Measurements from ENCODE around the gene PCED1A.
"Not testable (repeated sequence)": the region's sequence is repeated elsewhere in the genome, so short reads cannot be mapped to it uniquely, and the experiment has no call there.

PCED1A gene

DNA sequence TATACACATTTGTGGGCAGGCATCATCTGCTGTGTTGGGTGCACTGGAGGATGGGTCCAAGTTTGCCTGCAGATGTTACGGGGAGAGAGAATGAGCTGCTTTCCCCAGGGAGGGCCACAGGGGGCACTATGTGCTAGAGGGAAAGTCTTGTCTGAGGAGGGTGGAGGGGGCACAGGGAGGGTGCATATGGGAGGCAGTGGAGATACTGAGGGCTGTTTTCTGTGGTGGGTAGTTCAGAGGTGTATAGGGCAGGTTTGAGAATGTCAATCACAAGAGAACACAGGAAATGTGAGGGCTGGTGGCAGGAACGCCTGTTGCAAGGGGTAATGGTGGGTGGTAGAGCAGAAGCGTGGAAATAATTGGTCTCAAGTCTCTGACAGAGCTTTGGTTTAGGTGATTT lies 25.2 kb upstream of the PCED1A start:
- DNase-seq (ENCODE audit: low spot score), result no peak

DNA sequence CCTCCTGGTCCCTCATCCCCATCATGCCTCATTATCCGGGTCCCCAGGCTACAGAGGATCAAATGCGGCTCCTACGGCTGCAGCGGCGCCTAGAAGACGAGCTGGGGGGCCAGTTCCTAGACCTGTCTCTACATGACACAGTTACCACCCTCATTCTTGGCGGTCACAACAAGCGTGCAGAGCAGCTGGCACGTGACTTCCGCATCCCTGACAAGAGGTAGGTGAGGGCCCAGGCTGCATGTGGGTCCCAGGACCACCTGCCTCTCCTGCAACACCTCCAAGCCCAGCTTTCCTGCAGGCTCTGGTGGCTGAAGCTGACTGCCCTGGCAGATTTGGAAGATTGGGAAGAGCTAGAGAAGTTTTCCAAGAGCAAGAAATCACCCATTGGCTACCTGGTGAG lies 24.6 kb upstream of the PCED1A start:
- DNase-seq (ENCODE audit: low spot score), result no peak

DNA sequence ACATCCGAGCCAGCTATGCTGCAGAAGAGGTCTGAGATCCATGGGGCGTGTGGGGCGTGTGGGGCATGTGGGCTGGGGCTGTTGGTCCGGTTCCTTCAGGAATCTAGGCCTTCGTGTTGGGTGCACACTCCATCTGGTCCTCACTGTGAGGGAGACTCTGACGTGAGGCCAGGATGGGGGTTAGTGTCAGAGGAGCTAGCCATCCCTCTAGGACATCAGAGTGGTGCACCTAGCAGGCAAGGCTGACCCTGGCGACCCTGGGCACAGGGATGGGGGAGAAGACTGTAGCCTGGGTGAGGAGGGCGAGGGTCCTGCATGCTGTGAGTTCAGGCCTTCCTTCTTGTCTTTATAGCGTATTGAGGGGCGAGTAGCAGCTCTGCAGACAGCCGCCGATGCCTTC lies 24.2 kb upstream of the PCED1A start:
- DNase-seq (ENCODE audit: low spot score), result no peak

DNA sequence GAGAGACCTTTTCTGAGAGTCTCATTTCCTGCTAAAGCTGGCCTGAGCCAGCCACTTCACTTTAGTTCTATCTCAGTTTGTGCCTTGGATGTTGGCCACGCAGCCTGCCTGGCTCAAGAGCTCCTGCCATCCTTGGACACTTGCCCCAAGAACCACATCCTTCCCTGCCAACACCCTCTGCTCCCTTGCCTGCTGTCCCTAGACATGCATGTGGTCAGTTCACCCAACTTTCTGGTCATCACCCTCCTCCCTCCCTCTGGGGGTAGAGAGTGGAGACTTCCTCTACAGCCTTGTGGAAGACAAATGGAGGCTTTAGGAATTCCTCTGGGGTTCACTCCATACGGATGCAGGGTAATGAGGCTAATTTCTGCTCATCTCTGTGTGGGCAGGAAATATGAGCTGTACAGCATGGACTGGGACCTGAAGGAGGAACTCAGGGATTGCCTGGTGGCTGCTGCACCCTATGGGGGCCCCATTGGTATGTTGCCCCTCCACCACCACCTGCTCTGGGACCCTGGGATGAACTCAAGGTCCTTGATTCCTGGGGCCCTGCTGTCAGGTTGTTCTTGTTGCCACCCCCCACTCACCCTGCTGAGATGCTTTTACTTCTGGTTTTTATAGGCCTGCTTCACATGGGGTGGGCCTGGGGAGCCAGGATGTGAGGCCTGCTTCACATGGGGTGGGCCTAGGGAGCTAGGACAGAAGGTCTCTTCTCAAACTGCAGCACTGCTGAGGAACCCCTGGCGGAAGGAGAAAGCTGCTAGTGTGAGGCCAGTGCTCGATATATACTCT lies 19.1 kb upstream of the PCED1A start:
- no peak for DNase-seq (ENCODE audit: low spot score)

DNA sequence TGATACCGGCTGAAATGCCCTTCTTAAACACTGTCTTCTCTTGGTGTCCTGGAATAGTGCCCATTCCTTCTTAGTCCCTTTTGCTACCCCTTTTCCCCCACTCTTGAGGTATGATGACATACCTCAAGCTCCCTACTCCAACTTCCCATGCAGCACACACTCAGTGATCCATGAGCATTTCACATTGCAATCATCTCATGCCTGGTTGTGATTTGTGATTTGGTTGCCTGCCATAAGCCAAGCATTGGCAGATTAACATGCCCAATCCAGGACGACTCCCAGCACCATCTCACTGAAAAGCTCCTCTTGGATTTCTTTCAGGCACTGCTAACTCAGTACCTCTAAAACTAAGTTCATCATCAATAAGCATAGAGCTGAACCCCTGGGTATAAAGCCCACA lies 18.1 kb upstream of the PCED1A start:
- no peak for DNase-seq (ENCODE audit: low spot score)

DNA sequence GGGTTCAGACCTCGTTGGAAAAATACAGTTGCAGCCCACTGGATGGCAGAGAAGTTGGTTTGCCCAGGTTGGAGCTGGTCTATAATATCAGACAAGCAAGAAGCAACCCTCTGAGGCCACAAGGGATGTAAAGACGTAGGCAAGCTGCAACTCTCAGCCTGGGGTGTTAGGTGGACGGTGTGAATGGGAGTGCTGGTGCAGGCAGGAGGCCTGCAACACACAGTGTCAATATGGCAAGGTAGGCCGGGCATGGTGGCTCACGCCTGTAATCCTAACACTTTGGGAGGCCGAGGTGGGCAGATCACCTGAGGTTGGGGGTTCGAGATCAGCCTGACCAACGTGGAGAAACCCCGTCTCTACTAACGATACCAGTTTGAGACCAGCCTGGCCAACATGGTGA lies 10.6 kb upstream of the PCED1A start:
- DNase-seq (ENCODE audit: low spot score), result no peak

DNA sequence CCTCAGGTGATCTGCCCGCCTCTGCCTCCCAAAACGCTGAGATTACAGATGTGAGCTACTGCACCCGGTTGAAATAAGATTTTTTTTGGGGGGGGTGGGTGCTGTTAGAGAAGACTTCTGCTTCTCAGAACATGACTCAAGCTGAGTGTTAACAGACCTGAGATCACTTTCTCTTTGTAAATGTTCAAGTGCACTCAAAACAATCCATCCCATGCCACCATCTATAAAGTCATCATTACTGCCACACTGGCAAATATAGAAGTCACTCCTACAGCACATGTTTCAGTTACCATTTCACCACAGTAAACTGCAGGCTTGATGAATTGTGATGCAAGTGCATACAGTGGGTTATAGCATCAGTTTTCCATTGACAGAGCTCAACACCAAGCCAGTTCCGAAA lies 9.1 kb upstream of the PCED1A start:
- no peak for DNase-seq (ENCODE audit: low spot score)

DNA sequence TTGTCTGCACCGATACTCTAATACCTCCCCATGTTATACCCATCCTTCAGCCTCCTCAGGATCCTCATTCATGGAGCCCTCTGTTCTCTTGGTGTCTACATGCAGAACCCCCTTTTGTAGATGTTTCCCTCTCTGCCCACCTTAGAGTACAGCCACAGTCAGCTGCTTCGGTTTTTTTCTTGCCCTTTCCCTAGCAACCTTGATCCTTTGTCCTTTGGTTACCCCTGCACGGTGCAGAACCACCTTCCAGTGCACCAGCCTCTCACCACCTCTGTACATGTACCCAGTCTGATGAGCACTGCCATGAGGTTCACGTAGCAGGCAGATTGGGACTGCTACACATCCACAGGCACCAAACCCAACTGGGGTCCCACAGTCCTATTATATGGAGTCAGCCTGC lies 7.3 kb upstream of the PCED1A start:
- no peak for DNase-seq (ENCODE audit: low spot score)

DNA sequence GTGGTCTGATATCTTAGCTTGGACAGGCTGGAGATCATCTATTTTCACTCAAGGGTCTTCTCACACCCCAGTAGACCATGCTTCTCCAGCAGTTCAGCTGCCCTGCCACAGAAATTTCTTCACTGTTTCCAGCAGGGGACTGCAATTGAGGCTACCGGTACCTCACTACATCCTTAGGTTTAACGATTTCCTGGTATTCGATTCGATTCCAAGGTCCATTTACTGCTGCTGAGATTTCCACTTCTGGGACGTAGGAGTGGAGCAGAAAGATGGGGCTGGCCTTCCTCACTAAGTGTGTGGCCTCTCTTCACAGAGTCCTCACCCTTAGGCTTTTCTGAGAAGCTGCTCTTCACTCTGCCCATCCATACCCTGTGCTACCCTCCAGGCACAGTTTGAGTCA lies 6.2 kb upstream of the PCED1A start:
- no peak for DNase-seq (ENCODE audit: low spot score)

DNA sequence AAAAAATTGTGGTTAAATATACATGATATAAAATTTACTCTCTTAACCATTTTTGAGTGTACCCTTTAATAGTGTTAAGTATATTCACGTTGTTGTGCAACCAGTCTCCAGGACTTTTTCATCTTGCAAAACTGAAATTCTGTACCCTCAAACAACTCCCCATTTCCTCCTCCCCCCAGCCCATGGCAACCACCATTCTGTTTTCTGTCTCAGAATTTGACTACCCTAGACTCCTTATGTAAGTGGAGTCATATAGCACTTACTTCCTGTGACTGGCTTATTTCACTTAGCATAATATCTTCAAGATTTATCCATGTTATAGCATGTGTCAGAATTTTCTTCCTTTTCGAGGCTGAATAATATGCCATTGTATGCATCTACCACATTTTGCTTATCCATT lies 5.2 kb upstream of the PCED1A start:
- DNase-seq (ENCODE audit: low spot score), result no peak

DNA sequence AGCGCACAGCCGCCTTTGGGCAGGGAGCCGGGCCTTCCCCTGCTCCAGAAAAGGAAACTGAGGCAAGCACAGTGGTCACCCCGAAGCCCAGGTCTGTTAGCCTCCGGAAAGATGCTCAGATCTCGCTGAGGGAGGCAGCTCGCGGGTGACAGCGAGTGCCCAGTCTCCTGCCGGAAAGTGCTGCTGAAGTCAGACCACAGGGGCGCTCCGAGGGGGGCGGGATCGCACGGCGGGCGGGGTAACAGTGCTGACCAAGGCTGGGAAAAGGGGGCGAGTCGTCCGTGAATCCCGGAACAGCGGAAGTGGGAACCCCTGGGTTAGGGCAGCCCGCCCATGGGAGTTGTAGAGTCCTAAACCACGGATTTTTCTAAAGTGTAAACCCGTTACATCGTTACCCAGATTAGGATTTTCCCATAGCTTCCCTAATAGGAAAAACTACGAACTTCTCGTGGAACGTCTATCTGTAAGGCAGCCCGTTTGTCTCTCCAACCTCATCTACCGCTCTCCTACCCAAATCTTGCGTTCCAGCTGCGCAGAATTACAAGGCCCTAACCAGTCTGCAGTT lies 594 bp upstream of the PCED1A start:
- DNase-seq (ENCODE audit: low spot score), result peak; percentile 87

DNA sequence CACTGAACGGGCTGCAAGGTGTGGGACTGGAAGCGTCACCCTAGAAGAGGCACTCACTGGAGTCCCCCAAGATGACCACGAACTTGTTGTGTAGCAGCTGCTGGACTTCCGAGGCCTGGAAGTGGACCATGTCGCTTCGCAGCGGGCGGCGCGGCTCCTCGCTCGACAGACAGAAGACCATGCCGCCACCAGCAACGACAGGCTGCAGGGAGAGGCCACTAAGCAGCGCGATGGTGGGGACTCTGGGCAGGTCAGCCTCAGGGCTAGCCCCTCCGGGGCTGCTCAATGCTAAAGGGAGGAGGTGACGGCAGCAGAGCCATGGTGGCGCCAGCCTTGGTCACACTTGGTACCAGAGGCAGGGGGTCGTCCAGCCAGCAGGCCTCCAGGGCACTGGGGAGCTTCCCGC lies 720 bp downstream of the PCED1A start:
- DNase-seq (ENCODE audit: low spot score), result no peak

DNA sequence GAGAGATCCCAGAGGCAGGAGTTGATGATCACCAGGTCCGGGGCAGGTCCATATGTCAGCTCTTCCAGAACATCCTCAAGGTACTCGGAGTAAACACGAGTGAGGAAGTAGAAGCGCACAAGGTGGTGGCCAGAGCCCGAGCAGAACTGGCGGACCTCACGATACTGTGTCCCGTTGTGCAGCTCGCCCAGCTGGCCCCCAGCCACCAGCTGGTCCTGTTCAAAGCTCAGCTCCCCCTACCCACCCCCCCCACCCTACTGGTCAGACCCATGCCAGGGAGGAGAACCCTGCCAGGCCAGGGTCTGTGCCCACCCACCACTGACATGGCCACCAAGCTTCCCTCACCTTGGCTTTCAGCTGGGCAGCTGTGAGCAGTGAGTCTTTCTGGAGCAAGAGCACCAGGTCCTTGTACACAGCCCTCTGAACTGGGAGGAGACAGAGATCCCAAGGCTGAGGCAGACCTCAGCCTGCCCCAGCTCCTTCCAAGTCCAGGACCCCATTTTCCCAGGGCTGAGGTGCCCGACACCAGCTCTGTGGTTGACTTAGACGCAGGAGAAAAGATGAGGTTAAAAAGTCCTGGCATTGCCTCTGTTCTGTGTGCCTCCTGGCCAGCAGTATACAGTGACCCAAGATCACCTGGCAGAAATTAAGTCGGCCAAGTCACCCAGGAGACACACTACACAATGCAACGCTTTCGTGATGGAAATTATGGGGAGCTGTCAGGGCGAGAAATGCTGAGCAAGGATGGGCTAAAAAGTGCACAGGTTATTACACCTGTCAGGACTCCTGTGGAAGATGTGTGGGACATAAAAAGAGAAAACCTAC lies 1.4 kb downstream of the PCED1A start:
- no peak for DNase-seq (ENCODE audit: low spot score)

DNA sequence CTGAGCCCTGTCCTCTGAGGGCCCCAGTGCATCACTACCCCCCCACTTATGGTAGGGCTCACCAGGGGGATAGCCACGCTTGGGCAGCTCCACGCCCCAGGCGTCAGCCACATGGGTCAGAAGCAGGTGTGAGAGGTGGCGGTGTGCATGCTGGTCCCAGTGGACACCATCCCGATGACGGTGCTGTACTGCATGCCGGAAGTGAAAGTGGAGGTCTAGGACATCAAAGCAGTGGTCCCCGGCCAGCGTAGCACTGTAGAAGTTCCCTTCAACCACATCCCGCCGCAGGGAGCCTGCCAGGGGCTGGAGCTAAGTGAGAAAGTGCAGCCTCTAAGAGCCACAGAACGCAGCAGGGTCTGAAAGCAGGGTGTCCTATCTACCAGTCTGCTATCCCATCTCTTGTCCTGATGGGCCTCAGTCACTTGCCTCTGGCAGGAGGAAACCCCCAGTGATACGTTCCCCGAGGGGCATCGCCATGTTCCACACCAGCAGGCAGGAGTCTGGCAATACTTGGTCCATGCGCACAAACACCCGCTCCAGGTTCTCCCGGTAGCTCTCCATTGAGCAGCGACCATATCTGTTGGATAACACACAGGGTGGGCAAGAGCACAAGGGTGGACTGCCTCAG lies 2.2 kb downstream of the PCED1A start:
- no peak for DNase-seq (ENCODE audit: low spot score)

DNA sequence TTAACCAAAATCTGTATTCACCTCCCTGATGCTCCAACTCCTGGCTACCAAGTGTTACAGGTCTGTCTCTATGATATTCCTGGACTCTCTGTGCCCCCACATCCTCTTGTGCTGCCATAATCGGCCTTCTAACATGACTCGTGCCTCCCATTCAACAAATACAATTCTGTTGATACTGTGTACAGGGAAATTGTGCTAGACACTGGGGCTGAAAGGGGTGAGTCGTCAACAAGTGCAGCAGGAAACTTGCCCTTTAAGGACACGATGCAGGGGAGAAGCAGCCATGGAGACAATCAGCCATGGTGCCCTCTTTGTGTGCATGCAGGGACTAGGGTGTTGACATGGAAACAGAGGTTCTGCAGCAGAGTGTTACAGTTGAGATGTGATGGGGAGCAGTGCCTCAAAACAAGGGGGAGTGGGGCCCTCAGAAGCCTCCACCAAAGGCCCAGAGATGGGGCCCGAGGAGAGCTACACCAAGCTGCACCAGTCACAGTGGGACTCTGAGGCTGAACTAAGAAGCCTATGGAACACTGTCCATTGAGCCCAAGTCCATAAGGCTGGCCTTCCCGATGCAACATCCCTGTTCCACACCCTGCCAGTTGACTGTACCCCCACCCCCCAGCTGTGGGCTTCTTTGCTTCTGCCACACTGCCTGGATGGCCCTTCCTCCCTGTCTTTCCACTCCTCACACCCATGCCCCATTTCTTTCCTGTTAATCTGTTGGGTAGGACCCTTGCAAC lies 3.1 kb downstream of the PCED1A start:
- DNase-seq (ENCODE audit: low spot score), result no peak

DNA sequence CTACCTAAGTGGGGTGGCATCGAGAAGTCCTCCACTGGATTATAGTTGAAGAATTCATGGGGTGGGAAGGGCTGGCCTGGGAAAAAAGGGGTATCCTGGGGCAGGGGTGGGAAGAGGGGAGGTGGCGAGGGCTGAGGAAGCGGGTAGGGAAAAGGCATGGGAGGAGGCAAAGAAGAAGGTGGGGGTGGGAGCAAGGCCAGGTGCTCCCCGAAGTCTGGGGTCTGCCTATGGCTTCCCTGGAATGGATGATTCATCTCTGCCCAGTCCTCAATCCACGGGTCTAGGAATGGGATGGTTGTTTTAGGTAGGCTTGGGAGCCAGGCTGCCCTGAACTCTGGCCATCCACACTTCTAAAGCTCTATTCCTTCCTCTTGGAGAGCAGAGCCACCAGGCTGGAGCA lies 4.4 kb downstream of the PCED1A start:
- no peak for DNase-seq (ENCODE audit: low spot score)

DNA sequence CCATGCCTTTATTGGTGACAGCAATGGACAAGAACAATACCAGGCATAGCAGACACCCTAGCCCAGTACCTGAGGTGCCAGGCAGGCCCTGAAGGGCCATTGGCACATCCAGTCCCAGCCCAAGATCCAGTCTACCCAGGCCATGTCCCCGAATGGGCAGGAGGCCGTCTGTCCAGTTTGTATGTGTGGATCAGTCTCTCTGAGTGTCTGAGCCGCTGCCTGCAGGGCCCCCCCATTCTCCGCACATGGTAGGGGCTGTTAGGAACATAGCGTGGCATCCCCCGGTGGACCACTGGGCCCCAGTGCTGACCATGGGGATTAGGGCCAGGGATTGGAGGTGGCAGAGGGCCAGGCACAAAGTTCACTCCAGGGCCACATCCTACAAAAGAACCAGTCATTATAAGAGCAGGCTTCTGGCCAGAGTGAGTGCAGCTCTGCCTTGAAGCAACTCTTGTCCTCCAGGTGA lies 5.1 kb downstream of the PCED1A start:
- no peak for DNase-seq (ENCODE audit: low spot score)

DNA sequence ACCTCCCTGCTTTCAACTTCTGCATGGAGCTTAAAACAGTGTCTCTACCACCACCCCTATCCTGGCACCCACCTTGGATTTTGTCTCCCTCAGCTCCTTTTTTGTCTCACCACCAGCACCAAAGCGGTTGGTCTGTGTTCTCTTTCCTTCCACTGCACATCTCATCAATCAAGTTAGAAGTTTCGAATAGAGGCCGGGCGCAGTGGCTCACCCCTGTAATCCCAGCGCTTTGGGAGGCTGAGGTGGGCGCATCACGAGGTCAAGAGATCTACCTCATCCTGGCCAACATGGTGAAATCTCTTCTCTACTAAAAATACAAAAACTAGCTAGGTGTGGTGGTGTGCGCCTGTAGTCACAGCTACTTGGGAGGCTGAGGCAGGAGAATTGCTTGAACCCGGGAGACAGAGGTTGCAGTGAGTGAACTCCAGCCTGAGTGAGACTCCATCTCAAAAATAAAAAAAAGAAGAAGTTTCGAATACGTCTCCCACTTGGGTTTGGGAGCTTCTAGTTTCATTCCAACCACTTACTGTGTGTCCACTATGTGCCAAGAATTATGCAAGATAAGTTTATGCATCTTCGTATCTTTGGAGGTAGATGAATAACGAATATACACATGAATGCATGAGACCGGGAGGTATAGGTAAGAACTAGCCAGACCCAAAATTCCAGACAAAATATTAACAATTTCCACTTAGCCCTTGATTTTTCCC lies 5.9 kb downstream of the PCED1A start:
- no peak for DNase-seq (ENCODE audit: low spot score)

DNA sequence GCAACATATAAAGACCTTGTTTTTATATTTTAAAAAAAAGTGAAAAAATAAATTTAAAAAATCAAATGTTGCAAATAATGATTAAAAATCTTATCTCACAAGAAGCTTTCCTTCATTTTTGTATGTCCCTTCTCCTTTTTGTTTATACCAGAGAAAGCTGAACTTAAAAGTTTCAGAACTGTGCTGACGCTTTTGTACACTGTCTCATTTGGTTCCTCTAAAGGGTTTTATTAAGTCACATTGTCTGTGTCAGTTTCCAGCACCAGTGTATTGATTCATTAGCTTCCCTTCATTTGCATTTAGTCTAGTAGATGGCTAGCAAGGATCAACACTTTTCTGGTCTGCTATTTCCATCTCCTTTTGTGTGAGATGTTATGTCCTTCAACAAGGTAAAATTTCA lies 6.7 kb downstream of the PCED1A start:
- DNase-seq (ENCODE audit: low spot score), result no peak

DNA sequence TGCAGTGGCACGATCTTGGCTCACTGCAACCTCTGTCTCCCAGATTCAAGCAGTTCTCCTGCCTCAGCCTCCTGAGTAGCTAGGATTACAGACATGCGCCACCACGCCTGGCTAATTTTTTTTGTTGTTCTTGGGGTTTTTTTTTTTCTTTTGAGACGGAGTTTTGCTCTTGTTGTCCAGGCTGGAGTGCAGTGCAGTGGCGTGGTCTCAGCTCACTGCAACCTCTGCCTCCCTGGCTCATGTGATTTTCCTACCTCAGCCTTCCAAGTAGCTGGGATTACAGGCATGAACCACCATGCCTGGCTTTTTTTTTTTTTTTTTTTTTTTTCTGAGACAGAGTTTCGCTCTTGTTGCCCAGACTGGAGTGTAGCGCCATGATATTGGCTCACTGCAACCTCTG lies 9.2 kb downstream of the PCED1A start:
- DNase-seq (ENCODE audit: low spot score), result not testable (repeated sequence)

DNA sequence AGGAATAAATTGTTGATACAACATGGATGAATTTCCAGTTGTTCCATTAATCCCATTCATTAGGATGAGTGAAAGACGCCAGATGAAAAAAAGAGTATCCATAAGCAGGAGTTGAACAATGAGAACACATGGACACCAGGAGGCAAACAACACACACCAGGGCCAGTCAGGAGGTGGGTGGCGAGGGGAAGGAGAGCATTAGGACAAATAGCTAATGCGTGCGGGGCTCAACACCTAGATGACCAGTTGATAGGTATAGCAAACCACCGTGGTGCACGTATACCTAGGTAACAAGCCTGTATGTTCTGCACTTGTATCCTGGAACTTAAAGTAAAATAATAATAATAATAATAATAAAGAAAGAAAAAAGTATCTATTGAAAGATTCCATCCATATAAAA lies 11.1 kb downstream of the PCED1A start:
- DNase-seq (ENCODE audit: low spot score), result no peak
